Activated CD4-positive, alpha-beta T cell treated with anti-CD3 and anti-CD28 coated beads, Interleukin-2, Interleukin-6, amounts not matched to agents 100 ng/mL and 50 ng/mL, durations not matched to agents 16 hours and 8 hours (primary cell): Measurements from ENCODE around the gene ACVR1B.

Experiments used
- DNase-seq: peaks from one replicate; pipeline ENCODE4 v3.0.0-alpha.2; 2020

The ACVR1B gene

DNA sequence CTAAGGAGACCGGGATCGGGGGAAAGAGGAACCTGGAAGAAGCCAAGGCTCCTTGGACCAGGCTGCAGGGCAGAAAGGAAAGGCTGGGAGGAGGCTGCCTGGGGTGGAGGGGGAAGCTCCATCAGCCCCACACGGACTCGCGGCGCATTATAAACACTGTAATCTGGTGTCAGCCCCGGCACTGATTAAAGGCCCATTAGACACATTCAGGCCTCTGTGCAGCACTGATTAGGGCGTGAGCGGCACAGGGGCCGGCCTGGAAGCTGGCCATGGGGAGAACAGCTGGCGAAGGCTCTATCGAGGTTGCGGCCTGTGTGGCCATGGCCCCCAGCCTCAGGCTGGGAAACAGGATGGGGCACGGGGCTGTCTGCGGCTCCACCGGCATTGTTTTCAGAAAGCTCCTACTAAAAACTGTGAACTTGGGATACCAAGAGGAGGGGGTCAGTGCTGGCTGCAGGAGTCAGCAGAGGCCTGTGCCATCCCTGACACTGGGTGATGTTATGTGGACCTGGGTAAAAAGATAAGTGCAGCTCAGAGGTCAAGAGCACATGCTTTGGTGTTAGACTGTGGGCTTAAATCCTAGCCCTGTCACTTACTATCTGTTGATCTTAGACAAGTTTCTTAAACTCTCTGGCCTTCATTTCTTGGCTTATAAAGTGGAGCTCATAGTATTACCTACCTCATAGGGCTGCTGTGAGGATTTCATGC, 33.6 kb upstream of the ACVR1B start:
- no peak for DNase-seq

DNA sequence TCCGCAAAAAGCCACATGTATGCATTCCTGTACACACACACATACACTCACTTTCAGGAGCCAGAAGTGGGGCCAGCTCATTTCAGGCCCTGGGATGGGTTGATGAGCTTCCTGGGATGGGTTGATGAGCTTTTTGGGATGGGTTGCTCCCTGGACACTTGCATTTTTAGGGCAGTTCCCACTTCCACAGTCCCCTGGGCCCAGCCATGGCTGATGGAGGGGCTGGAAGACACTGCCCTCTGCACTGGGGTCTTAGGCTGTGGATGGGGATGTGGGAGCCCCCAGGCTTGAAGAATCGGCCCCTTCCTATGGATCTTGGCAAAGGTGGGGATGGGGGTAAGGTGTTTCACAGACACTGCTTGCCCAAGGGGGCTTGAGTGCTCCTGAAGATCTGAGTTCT, 31.5 kb upstream of the ACVR1B start:
- no peak for DNase-seq

DNA sequence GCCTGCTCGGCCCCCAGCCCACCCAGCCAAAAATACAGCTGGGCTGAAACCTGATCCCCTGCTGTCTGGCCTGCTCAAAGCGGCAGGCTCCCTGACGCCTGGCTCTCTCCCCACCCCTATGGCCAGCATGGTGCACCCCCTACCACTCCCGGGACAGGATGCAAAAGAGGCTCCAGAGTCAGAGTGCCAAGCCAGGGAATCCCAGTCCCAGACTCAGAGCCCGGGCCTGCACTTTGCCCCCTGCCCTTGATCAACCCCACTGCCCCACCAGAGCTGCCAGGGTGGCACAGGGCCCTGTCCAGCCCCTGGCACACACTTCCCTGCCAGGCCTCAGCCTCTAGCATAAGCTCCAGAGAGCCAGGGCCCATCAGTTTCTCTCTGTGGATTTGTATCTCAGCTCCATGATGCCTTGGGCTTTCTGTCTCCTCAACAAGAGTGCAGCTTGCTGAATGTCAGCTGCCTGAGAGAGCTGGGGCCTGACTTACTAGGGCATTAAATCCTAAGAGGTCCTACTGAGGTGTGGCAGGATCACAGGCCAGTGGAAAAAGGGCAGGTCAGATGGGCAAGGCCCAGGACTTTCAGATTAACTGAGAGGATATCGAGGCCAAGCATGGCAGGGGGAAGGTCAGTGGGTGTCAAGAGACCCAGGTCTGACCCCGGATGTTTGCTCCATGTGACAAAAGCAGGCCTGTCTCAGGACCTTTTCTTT, 30.3 kb upstream of the ACVR1B start:
- no peak for DNase-seq

DNA sequence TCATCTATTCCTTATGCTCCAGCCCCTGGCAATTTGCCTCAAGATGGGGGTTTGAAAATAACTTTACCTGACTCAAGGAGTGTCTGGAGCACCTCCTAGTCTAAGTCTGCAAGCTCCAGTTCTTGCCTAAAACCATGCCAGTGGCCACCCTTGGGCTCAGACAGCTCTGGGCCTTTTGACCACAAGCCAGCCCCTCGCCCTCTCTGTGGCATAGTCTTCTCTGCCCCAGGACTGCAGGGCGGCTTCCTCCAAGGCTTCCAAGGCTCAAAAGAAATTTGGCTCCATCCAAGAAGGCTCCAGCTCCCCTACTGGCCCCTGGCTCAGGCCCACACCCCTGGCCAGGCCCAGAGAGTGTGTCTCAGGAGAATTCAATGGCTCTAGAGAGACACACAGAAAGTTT, 29.4 kb upstream of the ACVR1B start:
- no peak for DNase-seq

DNA sequence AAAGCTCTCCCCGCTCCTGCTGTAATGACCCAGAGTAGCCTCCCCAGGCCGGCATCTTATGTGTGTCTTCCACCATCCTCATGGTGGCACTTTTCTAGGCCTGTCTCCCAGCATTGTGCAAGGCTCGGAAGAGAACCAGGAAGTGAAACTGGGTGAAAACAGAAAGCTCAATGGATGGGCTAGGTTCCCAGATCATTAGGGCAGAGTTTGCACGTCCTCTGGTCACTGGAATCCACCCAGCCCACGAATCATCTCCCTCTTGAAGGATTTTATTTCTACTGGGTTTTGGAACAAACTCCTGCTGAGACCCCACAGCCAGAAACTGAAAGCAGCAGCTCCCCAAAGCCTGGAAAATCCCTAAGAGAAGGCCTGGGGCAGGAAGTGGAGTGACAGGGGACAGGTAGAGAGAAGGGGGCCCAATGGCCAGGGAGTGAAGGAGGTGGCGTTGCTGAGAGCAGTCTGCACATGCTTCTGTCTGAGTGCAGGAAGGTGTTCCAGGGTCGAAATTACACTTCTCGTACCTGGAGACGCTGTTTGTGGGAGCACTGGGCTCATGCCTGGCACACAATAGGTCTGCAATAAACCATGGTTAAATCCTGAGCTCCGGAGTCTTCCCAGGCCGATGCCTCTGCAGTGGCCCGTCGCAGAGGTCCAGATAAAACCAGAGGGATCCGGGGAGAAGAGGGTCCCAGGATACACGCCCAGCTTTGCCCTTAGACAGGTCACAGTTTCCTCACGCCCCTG, 28.6 kb upstream of the ACVR1B start:
- no peak for DNase-seq

DNA sequence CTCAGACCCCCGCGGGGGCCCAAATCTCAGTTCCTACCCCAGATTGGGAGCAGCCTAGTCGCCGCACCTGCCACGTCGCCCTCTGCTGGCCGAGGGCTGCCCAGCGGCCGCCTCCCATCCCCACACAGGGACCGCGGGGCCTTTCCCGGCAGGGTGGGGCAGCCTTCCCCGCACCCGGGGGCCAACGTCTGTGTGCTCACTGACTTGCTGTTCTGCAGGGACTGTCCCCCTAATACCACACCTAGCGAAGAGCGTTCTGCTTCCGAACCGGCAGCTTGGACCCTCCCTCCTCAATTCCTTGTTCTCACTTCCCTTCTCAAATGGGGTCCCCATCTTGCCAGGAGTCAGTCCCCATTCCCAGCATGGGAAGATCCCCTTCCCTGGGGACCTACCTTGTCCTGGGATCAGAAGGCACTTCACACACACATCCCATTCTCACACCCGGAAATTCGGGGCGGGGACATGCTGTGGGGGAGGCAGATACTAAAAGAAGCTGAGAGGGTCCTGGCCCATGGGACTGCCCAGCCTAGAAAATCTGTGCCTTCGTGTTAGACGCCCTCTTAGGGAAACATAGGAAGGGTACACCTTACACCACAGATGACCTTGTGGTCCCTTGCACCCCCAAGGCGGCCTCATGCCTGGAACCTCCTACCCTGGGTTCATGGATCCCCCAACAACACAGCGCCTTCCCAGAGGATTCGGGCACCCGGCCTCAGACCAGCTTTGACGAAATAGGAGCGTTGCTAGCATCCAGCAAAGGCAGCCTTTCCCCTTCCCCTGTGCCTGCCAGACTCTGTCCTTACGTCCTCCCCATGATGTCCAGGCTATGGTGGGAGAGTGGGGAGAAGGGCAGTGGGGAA, 27.8 kb upstream of the ACVR1B start:
- peak; percentile 57 for DNase-seq

DNA sequence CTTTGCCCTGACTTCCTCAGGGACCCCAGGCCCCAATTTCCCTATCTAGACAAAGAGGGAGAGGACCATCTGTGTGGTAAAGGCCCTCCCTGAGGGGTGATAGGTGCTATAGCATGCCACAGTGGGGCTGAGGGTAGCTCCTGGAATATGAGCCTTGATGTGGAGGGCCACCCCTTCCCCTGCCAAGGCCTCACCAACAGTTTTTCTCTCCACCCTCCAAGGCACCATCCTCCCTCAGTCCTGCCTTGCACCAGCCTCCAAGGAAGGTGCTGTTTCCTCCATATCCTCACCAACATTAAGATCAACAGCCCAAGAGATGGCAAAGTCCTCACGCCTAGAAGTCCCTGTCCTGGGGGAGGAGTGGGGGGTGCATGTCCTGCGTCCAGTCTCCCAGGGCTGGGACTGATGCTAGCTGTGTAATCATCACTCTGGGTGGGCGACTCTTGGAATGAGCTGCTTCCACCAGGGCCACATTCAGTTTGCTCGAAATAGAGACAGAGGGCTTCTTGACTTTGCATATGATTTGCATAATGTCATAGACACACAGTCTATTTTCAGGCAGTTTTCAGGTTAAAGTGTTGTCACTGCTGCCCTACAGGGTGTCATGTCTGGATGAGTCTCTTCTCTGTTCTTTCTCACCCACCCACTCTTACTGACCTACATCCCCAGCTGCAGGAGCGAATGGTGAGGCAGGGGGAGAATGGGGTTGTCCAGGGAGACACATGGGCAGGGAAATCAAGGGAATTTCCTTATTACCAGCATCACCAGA, 26.8 kb upstream of the ACVR1B start:
- no peak for DNase-seq

DNA sequence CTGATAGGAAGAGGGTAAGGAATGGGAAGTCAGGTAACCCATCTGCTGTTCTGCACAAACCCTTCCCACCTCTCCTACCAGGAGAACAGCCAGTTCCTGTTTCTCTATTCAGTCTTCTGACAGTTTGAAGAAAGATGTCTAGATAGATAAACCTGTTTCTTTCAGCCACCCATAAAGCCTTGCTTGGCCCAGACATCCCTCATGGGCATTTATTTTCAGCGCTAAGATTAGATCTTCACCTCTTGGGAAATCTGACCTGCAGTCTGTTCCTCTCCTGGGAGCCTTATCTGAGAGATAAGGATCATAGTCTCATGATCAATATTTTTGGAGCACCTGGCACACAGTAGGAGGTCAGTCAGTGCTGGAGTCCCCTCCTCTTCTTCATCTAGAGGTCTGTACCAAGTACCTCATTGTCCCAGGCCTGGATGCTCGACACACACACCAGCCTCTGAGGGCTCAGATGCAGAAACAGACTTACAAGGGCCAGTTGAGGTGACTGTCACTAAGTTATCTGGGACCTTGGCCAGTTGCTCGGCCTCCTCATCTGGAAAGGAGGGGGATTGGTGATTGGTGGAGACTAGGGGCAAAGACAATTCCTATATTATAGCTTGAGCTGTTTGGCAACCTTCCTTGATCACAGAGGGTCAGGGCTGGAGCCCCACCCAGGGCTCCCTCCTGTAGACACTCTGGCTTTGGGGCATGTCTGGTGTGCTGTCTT, 26.0 kb upstream of the ACVR1B start:
- DNase-seq, result no peak

DNA sequence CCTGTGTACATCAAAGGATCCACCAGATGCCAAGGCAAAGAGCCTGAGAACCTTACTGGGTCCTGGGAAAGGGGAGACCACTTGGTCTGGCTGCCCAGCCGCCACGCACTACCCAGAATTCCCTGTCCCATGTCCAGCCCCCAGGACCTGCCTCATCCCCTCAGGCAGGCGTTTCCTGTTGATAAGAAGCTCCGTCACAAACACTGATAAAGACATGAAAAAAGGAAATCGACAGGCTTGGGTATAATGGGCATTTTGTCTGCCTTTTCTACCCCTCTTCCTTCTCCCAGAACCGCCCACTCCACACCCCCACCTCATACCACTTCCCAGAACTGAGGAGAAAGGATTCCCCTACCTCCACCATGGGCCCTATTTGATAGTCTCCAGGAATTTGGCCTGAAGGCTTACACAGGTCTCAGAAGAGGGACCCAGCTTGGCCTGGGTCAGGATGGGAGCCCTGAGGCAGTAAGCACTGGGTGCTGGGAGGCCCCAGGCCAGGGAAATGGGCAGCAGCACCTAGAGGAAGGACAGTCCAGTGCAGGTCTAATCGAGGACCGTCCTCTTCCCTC, 25.4 kb upstream of the ACVR1B start:
- no peak for DNase-seq

DNA sequence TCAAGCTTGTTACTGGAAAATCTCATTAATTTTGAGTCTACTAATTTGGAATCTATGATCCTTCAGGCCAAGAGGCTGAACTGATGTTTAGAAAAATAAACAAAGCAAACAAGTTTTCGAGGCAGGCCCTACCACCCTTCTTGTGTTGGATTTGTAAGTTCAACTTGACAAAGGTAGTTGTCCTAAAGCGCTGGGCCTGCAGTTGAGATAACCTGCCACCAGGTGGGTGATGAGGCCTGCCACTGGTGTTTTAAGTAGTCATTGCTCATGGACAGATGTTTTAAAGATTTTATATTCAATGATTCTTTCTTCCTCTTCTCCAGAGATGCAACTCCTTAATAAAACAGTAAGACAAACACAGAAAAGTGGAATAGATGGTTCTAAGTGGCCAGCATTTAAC, 24.8 kb upstream of the ACVR1B start:
- peak; percentile 49 for DNase-seq

DNA sequence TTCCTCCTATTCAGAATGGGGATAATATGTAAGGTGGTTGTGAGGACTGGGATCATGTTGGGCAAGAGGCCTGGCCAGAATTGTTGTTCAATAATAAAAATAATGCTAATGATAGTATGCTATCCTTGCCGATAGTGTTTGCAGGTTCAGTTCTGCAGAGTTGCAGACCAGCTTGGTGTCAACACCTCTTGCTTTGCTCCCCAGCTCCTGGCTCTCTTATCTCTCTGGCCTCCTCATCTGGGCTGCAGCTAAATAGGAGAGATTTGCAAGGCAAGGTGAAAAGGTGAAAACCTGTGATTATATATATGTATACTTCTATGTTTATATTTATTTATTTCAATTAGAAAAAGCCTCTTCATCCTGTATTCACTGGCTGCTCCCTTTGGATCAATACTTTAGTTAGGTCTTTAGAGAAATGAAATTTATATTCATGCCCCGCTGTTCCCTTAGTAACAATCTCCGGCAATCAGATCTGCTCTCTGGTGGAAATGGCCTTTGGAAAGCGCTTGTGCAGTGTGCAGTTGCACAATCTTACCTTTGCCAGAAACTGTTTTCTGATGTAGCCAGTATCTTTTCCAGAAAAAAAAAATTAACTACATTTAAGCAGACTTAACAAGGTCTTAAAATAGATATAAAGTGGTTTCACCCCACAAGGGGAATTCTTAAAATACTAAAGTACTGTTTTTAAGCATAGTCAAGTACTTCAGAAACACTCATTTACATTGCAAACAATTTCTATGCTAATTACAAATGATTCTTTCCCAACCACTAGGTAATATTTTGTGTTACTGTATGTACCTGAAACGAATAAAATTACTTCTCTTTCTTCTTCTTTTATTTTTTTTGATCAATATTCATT, 19.1 kb upstream of the ACVR1B start:
- DNase-seq, result no peak

DNA sequence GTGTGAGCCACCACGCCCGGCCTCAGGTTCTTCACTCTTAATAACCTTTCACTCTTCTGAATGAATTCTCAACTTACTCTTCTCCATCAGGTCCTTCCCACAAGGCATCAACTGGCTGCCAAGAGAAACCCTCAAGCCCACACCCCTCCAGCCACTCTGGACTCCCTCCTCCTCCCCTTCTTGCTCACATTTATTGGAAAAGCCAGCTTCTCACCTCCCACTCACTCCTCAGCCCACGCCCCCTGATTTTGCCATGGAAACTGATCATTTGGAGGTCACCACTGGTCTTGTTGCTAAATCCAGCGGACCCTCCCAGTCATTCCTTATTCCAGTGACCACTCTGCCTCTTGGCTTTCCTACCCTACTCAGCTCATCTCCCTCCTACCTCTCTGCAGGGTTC, 17.4 kb upstream of the ACVR1B start:
- no peak for DNase-seq

DNA sequence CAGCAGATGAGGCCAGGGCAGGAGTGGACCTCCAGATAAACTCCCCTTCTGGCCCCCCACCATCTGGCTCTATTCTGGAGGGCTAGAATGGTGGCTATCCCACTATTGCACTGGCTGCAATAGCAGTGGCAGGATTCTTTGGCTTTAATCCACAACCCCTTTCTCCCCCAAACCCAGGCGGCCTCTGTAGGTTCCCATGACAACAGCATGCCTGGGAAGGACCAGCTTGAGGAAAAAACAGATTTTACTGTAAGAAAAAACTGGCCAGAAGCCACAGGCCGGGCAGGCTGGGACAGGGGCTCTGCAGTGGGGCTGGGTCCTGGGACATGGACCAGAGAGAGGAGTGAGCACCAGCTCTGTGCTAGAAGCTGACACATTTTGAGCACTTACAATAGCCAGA, 13.6 kb upstream of the ACVR1B start:
- DNase-seq, result no peak

DNA sequence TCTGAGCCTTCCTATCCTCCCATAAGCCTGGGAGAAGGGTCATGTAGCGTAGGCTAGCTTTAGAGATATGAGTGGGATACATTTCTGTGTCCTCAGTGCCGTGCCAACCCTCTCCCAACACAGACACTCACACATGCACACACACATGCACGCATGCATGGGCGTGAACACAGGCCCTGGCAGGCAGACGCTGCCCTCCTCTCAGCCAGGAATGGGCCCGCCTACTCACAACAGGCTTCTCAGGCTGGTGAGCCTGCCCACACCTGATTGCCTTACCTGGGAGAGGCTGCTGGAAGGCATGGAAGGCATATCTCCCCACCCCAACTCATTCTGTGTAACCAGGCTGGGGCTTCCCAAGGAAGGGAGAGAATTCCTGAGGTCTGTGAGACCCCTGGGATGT, 12.8 kb upstream of the ACVR1B start:
- no peak for DNase-seq

DNA sequence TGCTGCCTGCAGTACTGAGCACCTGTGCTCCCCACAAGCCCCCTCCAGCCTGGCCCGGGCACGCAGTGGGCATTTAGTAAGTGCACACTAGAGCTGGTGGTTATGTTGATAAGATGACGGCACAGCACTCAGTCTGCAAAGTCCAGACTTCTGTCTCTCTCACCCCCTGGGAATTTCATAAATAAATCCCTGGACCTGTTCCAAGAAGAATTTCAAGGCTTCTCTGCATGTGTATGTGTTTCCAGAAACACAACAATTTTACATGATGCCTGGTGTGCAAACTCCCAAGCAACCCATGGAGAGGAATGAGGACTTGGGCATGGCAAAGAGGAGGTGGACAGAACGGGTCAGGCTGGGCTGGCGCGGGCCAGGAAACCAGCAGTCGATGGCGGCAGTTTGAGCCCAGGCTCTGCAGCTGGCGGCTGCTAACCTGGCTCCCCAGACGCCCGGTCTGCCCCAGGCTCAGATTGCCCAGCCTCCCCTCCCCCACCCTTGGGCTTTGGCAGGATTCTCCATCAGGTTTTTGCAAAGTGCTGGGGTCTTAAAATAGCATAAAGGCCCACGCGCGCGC, 10.4 kb upstream of the ACVR1B start:
- DNase-seq, result no peak

DNA sequence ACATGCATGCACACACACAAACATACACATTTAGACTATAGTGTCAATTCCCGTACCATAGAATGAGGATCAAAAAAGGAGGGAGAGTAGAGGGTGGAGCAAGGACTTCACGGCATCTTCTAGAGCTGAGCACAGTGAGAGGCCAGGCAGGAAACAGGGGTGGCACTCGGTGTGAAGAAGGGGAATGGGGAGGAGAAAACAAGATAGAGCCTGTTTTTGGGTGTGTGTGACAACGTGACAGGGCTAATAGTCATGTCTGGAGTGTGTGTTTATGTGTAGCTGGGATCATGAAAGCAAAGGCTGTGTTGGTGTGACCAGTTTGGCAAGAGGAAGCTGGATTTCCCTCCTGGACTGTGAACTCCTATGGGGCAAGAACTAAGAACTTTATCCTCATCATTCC, 9.9 kb upstream of the ACVR1B start:
- DNase-seq, result no peak

DNA sequence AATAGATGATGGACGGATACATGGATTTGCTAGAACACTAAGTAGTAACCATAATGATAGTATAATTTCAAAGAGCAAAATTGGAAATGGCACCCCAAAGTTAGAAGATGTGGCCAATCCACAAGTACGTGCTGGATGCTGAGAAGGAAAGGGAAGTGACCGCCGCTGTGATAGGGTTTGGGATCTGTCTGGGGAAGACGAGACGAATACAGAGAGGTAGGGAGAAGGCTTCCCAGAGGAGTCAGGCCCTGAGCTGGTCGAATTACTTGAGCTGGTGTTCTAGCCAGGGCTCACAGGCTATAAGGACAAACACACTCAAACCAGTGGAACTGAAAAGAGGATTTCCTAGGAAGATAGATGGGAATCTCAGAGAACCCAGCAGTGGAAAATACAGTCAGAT, 9.4 kb upstream of the ACVR1B start:
- DNase-seq, result no peak

DNA sequence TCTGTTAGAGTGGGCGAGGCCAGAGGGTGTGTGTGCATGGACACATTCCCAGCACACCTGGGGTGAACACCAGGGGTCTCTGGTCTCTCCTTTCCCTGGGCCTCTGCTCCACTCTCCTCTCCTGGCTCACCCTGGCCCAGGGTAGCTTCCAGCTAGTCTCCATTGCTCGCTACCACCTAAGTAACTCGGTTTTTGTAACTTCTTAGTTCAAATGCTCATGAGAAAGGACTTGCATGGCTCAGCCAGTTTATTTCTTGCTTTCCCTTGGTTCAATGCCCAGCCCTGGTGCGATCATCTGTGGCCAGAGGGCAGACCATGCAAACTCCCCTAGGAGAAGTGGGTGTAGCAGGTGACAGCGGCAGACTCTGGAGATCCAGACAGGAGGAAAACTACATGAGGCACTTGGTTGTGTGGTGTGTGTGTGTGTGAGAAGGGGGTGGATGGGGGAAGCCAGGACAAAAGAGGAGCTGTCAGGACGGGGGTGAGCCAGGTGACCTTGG, 8.9 kb upstream of the ACVR1B start:
- DNase-seq, result no peak

DNA sequence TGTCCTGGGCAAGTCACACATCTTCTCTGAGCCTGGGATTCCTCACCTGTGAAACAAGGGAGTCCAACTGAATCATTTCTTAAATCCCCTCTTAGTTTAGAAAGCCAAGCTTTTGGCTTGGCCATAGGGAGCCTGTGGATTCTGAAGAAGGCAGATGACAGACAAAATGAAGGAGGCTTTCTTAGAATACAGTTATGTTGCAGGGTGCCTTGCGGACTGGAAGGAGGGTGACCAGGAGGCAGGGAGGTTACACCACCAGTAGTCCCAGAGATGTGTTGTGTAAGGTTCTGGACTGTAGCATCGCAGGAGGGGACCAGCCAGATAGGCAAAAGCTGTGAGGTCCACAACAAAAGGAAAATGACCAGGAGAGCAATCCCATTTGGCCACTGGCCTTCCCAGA, 8.2 kb upstream of the ACVR1B start:
- no peak for DNase-seq
